Activated CD8-positive, alpha-beta memory T cell treated with anti-CD3 and anti-CD28 coated beads for 24 hours (primary cell): ENCODE results near the gene LRIF1.
"Not testable (repeated sequence)": the region's sequence is repeated elsewhere in the genome, so short reads cannot be mapped to it uniquely, and the experiment has no call there.

Experiments used
- DNase-seq: peaks from one replicate; pipeline ENCODE4 v3.0.0-alpha.2; 2020

Gene LRIF1

GRCh38 chr1:110963691-110964454 lies at the start of gene LRIF1:
TSS of gene LRIF1 (minus strand) at chr1:110963922. CDS start at chr1:110963688, 234 bp downstream.
- DNase-seq = peak; percentile 99

GRCh38 chr1:111008031-111008430 lies 44.3 kb upstream of the LRIF1 start:
- no peak for DNase-seq

- DNase-seq = no peak
Measured at GRCh38 chr1:111006556-111006955, 42.8 kb upstream of the LRIF1 start.

GRCh38 chr1:110999607-111000006 lies 35.9 kb upstream of the LRIF1 start:
- not testable (repeated sequence) for DNase-seq

GRCh38 chr1:110992329-110992728 lies 28.6 kb upstream of the LRIF1 start:
- not testable (repeated sequence) for DNase-seq

GRCh38 chr1:110991295-110991694 lies 27.6 kb upstream of the LRIF1 start:
- DNase-seq = not testable (repeated sequence)

- DNase-seq = no peak
Measured at GRCh38 chr1:110990541-110990940, 26.8 kb upstream of the LRIF1 start.

GRCh38 chr1:110986407-110986891 lies 22.7 kb upstream of the LRIF1 start:
- no peak for DNase-seq

GRCh38 chr1:110982320-110982719 lies 18.6 kb upstream of the LRIF1 start:
- DNase-seq = no peak

- no peak for DNase-seq
Measured at GRCh38 chr1:110979154-110979553, 15.4 kb upstream of the LRIF1 start.

- no peak for DNase-seq
Measured at GRCh38 chr1:110976089-110976488, 12.4 kb upstream of the LRIF1 start.

- no peak for DNase-seq
Measured at GRCh38 chr1:110975265-110975664, 11.5 kb upstream of the LRIF1 start.

- DNase-seq = no peak
Measured at GRCh38 chr1:110967256-110967655, 3.5 kb upstream of the LRIF1 start.

GRCh38 chr1:110964455-110964903 lies 757 bp upstream of the LRIF1 start:
- DNase-seq = no peak

- DNase-seq = peak; percentile 88
Measured at GRCh38 chr1:110962892-110963690, 631 bp downstream of the LRIF1 start.

GRCh38 chr1:110961902-110962301 lies 1.8 kb downstream of the LRIF1 start:
- DNase-seq = no peak

- no peak for DNase-seq
Measured at GRCh38 chr1:110960777-110961420, 2.8 kb downstream of the LRIF1 start.

- no peak for DNase-seq
Measured at GRCh38 chr1:110957798-110958197, 5.9 kb downstream of the LRIF1 start.

GRCh38 chr1:110956586-110956985 lies 7.1 kb downstream of the LRIF1 start:
- DNase-seq = no peak

- no peak for DNase-seq
Measured at GRCh38 chr1:110953031-110953430, 10.7 kb downstream of the LRIF1 start.

GRCh38 chr1:110952031-110952430 lies 11.7 kb downstream of the LRIF1 start:
- no peak for DNase-seq

- no peak for DNase-seq
Measured at GRCh38 chr1:110951161-110951560, 12.6 kb downstream of the LRIF1 start.
